ENCODE measurements around the gene TMEM161A. TPM values are rescaled to one million over a fixed set of nuclear protein-coding genes. Genes with fewer than 3 reads are reported as not detected.
"Not testable (repeated sequence)": the region's sequence is repeated elsewhere in the genome, so short reads cannot be mapped to it uniquely, and the experiment has no call there.

Gene TMEM161A
- total RNA-seq, 1 donor from 2014 or later = 40.7 TPM

- H3K4me3 Mint-ChIP-seq = no peak overlapping the region
- intact Hi-C loops (cut with micrococcal nuclease) = no loop called here
- H3K36me3 Mint-ChIP-seq (ENCODE audit: low read depth) = peaks cover 2% of the 10 kb centered on the region
These were observed 32.8 kb downstream of the TMEM161A start for GRCh38 chr19:19105365-19106055.

DNA sequence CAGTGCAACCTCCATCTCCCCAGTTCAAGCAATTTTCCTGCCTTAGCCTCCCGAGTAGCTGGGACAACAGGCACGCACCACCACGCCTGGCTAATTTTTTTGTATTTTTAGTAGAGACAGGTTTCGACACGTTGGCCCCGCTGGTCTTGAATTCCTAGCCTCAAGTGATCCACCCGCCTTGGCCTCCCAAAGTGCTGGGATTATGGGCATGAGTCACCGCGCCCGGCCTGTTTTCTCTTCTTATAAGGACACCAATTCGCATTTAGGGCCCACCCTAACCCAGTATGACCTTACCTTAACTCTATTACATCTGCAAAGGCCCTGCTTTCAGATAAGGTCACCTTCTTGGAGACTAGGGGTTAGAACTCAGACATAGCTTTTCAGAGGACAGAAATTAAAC, 35.1 kb downstream of the TMEM161A start:
- intact Hi-C loops (cut with micrococcal nuclease) = no loop called here
- no peak for DNase-seq
- Mint-ChIP-seq H3K36me3 (ENCODE audit: low read depth) (peaks cover 2% of the 10 kb centered on the region), H3K4me3 (no peak overlapping the region), H3K27ac (no peak overlapping the region), H3K9me3 (no peaks in the 10 kb centered on the region), H3K27me3 (no peaks in the 10 kb centered on the region), H3K4me1 (no peaks in the 10 kb centered on the region)

More at GRCh38 chr19:19105365-19106055, 32.8 kb downstream of the TMEM161A start:
- H3K4me1 Mint-ChIP-seq = no peaks in the 10 kb centered on the region
- H3K27me3 Mint-ChIP-seq = peaks cover 2% of the 10 kb centered on the region
- no peak for DNase-seq
- H3K27ac Mint-ChIP-seq = no peak overlapping the region
- no peaks in the 10 kb centered on the region for H3K9me3 Mint-ChIP-seq

GRCh38 chr19:19102566-19102965, 35.7 kb downstream of the TMEM161A start:
- H3K9me3 Mint-ChIP-seq; H3K4me3 Mint-ChIP-seq; H3K27me3 Mint-ChIP-seq; H3K4me1 Mint-ChIP-seq; H3K36me3 Mint-ChIP-seq (ENCODE audit: low read depth); intact Hi-C loops (cut with micrococcal nuclease); DNase-seq; H3K27ac Mint-ChIP-seq: not testable (repeated sequence)

GRCh38 chr19:19101540-19101939, 36.7 kb downstream of the TMEM161A start:
- no peaks in the 10 kb centered on the region for H3K9me3 Mint-ChIP-seq
- peaks cover 3% of the 10 kb centered on the region for H3K36me3 Mint-ChIP-seq (ENCODE audit: low read depth)
- H3K27ac Mint-ChIP-seq = no peak overlapping the region
- no peaks in the 10 kb centered on the region for H3K4me1 Mint-ChIP-seq
- intact Hi-C loops (cut with micrococcal nuclease) = no loop called here
- no peak for DNase-seq
- H3K4me3 Mint-ChIP-seq = no peak overlapping the region
- no peaks in the 10 kb centered on the region for H3K27me3 Mint-ChIP-seq

DNA sequence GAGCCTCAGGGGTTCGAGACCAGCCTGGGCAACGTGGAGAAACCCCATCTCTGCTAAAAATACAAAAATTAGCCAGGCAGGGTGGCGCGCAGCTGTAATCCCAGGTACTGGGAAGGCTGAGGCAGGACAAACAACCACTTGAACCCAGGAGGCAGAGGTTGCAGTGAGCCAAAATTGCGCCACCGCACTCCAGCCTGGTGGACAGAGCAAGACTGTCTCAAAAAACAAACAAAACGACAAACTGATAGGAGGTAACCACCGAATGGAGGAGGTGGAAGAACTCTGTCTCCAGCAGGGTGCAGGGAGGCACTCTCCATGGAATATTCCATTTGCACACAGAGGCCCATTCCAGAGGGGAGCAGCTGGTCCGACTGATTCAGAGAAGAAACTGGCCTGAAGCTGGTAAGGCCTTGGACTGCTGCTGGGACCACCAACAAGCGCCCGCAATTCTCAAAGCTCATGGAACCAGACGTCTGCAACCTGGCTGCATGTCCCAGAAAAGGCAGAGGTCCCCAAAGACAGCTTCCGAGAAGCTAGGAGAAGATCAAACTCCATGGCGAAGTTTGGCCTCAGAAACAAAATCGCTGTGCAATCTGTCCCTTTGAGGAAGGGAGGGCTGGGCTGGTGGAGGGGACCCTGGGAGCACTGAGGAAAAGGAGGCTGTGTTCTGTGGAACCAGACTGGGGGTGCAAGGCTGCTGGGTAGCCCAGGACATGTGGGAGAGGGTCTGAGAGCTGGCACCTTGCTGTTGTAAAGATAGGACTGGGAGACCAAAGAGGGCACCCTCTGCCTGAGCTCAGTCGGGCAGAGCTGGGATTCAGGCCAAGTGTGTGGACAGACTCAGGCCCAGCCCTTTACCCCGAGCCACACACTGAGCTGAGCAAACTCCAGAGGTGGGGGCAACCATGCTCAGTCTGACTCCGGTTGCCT, 39.3 kb downstream of the TMEM161A start:
- intact Hi-C loops (cut with micrococcal nuclease) = no loop called here
- DNase-seq = no peak
- Mint-ChIP-seq H3K4me1 (no peaks in the 10 kb centered on the region), H3K4me3 (no peak overlapping the region), H3K9me3 (no peaks in the 10 kb centered on the region), H3K36me3 (ENCODE audit: low read depth) (peaks cover 3% of the 10 kb centered on the region), H3K27ac (no peak overlapping the region), H3K27me3 (no peaks in the 10 kb centered on the region)

GRCh38 chr19:19098084-19098702, 40.1 kb downstream of the TMEM161A start:
- H3K27ac Mint-ChIP-seq = no peak overlapping the region
- no peaks in the 10 kb centered on the region for H3K4me1 Mint-ChIP-seq
- H3K4me3 Mint-ChIP-seq = no peak overlapping the region
- H3K36me3 Mint-ChIP-seq (ENCODE audit: low read depth) = peaks cover 3% of the 10 kb centered on the region
- no peaks in the 10 kb centered on the region for H3K27me3 Mint-ChIP-seq
- DNase-seq = no peak
- intact Hi-C loops (cut with micrococcal nuclease) = no loop called here
- no peaks in the 10 kb centered on the region for H3K9me3 Mint-ChIP-seq

DNA sequence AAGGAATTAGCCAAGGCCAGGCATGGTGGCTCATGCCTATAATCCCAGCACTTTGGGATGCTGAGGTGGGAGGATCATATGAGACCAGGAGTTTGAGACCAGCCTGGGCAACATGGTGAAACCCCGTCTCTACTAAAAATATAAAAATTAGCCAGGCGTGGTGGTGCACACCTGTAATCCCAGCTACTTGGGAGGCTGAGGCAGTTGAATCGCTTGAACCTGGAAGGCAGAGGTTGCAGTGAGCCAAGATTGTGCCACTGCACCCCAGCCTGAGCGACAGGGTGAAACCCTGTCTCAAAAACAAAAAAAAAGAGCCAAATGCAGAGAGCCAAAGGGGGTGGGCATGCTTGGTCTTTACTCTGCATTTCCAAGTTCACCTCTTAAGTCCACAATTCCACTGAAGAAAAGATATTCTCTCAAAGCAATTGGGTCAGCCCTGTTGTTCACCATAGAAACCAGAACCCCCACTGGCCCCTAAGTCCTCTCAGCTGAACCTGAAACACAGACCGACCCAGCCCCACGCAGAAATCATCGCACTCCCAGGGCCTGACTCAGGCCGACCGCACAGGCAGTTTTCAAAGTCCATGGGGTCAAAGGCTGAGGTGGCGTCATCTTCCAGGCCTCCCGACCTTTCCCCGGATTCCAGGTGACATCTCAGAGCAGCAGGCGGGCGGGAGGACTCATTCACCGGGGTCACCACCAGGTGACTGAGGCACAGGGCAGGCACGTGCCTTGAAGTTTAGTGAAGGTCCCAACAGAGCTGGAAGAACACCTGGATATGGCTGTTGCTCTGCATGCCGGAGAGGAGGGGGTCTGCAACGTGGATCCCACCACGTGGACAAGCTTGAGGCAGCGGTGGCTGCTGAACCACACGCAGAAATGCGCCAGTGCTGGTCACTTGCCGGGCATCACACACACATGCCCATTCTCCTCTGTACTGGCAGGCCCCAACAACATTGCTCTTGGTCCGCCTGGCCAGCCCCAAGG, 41.3 kb downstream of the TMEM161A start:
- intact Hi-C loops (cut with micrococcal nuclease) = no loop called here
- no peak for DNase-seq
- no peaks in the 10 kb centered on the region for H3K9me3 Mint-ChIP-seq
- H3K4me1 Mint-ChIP-seq = no peaks in the 10 kb centered on the region
- peaks cover 3% of the 10 kb centered on the region for H3K36me3 Mint-ChIP-seq (ENCODE audit: low read depth)
- no peak overlapping the region for H3K27ac Mint-ChIP-seq
- H3K4me3 Mint-ChIP-seq = no peak overlapping the region
- no peaks in the 10 kb centered on the region for H3K27me3 Mint-ChIP-seq

- Mint-ChIP-seq H3K9me3 (no peaks in the 10 kb centered on the region), H3K4me3 (no peak overlapping the region), H3K36me3 (ENCODE audit: low read depth) (peaks cover 3% of the 10 kb centered on the region), H3K4me1 (no peaks in the 10 kb centered on the region), H3K27ac (no peak overlapping the region), H3K27me3 (no peaks in the 10 kb centered on the region)
- intact Hi-C loops (cut with micrococcal nuclease) = no loop called here
- DNase-seq = no peak
These were observed 42.6 kb downstream of the TMEM161A start for GRCh38 chr19:19095691-19096090.

GRCh38 chr19:19094513-19094912, 43.8 kb downstream of the TMEM161A start:
- Mint-ChIP-seq H3K36me3 (ENCODE audit: low read depth) (peaks cover 3% of the 10 kb centered on the region), H3K4me3 (no peak overlapping the region), H3K27me3 (no peaks in the 10 kb centered on the region), H3K27ac (no peak overlapping the region), H3K9me3 (no peaks in the 10 kb centered on the region), H3K4me1 (no peaks in the 10 kb centered on the region)
- intact Hi-C loops (cut with micrococcal nuclease) = no loop called here
- no peak for DNase-seq

GRCh38 chr19:19087676-19088075, 50.6 kb downstream of the TMEM161A start:
- intact Hi-C loops (cut with micrococcal nuclease) = no loop called here
- no peaks in the 10 kb centered on the region for H3K9me3 Mint-ChIP-seq
- no peaks in the 10 kb centered on the region for H3K27me3 Mint-ChIP-seq
- no peak overlapping the region for H3K4me3 Mint-ChIP-seq
- DNase-seq = no peak
- H3K4me1 Mint-ChIP-seq = no peaks in the 10 kb centered on the region
- no peak overlapping the region for H3K27ac Mint-ChIP-seq
- no peaks in the 10 kb centered on the region for H3K36me3 Mint-ChIP-seq (ENCODE audit: low read depth)

DNA sequence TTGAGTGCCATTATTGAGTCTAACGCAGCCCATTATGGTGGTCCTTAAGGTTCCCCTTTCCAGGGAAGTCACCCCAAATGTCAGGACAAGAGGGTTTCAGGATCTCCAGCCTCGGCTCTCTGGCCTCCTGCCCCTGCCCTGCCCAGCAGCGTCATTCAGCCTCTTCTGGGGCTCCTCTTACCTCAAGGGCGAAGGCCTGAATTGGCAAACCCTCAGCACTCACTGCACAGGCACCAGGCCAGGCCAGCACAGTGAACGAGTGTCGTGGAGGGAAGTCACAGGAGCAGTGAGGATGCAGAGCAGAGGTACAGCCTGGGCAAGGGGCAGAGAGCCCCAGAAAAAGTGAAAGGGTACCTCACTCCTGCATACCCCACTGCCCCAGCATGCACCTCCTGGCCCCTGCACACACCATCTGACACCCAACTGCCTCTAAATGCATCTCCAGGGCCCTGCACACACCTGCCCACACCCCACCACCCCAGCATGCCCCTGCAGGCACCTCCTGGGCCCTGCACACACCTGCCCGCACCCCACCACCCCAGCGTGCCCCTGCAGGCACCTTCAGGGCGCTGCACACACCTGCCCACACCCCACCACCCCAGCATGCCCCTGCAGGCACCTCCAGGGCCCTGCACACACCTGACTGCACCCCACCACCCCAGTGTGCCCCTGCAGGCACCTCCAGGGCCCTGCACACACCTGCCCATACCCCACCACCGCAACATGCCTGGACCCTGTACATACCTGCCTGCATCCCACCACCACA, 54.7 kb downstream of the TMEM161A start:
- Mint-ChIP-seq H3K4me3 (no peak overlapping the region), H3K36me3 (ENCODE audit: low read depth) (no peaks in the 10 kb centered on the region), H3K27me3 (no peaks in the 10 kb centered on the region), H3K9me3 (no peaks in the 10 kb centered on the region), H3K4me1 (no peaks in the 10 kb centered on the region), H3K27ac (no peak overlapping the region)
- intact Hi-C loops (cut with micrococcal nuclease) = no loop called here
- DNase-seq = no peak

- Mint-ChIP-seq H3K4me3 (no peak overlapping the region), H3K27ac (no peak overlapping the region), H3K36me3 (ENCODE audit: low read depth) (no peaks in the 10 kb centered on the region), H3K4me1 (no peaks in the 10 kb centered on the region), H3K9me3 (no peaks in the 10 kb centered on the region), H3K27me3 (no peaks in the 10 kb centered on the region)
- intact Hi-C loops (cut with micrococcal nuclease) = no loop called here
- no peak for DNase-seq
These were observed 56.6 kb downstream of the TMEM161A start for GRCh38 chr19:19081642-19082151.

Measured in activated CD4-positive, alpha-beta T cell treated with anti-CD3 and anti-CD28 coated beads, Interleukin-2, amount 10 ng/mL, durations not matched to agents 24 days and 14 days (primary cell).